CD4-positive, alpha-beta T cell treated with Interleukin-4 for 4 hours (primary cell): ENCODE data around the gene KDR.

Experiments
- DNase-seq: peaks from one replicate; pipeline ENCODE4 v3.0.0-alpha.2; 2020

KDR gene

DNA sequence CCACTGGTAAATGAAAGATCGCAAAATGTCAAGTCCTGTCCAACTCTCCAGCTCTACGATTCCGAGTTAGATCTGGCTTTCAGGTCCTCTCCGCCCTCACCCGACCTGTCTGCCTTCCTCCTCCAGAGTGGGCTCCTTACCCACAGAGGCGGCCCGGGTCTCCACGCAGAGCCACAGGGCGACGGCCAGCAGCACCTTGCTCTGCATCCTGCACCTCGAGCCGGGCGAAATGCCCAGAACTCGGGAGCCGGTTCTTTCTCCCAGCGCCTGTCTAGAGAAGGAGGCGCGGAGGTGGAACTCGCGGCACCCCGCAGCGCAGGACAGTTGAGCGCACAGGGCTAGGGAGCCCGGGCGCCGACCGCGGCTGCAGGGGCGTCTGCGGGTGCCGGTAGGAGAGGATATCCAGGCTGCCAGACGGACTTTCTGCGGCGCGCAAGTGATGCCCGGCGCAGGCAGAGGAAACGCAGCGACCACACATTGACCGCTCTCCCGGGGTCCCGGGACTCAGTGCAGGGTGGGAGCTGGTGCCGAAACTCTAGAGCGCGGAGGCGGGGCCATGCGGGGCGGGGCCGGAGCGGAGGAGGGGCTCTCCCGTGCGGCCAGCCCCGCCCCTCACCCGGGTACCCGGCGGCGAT is at the start of gene KDR:
KDR (minus strand) TSS at position 509 of the 635 bp plus-strand sequence; CDS start at position 207, 302 bp downstream.
- DNase-seq: no peak

DNA sequence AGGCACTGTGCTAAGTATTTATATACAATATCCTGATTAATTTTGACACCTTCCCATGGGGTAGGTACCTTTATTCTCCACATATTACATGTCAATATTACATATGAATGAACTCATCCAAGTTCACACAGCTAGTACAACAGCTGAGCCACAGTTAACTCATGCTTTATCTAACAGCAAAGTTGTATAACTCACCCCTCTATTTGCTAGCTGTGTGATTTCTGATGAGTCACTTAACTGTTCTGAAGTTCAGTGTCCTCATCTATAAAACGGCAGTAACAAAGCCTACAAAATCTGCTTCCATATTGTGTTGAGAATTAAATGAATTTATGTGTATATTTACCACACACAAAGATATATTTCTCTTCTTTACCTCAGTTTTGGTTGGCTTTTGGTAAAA is 48.2 kb upstream of the KDR start:
- no peak for DNase-seq

DNA sequence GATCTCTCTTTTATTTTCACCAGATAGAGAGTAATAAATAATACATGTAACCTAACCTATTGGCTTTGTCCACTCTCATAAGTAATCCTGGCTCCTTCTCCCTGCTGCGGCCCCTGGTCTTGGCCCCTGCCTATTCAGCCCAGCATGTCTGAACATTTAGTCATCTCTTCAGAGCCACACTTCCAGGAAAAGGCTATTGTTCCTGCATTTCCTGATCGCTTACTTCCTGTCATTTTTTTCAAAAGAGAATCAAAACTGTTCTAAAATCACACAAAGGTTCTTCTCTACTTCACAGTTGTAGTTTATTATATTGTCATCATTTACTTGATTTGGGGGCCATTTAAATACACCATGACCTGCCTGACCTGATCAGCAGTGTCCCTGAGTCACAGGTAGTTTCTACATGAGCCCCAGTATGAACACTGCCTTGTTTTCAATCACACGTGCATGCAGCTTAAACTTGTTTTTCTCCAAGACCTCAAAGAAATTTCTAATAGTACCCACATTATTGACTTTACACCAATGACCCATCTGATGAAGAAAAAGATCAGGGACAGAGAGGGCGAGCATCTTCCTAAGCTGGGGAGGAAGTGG is 47.4 kb upstream of the KDR start:
- no peak for DNase-seq

DNA sequence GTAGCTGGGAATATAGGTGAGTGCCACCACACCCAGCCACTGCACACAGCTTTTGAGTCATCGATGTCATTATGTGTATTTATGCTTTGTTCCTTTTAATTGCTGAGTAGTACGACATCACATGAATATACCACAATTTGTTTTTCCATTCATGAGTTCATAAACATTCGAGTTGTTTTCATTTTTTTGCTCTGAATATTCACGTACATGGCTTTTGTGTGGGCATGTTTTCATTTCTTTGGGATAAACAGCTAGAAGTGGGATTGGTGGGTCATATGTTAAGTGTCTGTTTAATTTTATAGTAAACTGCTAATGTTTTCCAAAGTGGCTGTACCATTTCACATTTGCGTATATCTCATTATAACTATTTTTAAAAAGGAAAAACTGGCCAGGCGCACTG is 45.1 kb upstream of the KDR start:
- no peak for DNase-seq

DNA sequence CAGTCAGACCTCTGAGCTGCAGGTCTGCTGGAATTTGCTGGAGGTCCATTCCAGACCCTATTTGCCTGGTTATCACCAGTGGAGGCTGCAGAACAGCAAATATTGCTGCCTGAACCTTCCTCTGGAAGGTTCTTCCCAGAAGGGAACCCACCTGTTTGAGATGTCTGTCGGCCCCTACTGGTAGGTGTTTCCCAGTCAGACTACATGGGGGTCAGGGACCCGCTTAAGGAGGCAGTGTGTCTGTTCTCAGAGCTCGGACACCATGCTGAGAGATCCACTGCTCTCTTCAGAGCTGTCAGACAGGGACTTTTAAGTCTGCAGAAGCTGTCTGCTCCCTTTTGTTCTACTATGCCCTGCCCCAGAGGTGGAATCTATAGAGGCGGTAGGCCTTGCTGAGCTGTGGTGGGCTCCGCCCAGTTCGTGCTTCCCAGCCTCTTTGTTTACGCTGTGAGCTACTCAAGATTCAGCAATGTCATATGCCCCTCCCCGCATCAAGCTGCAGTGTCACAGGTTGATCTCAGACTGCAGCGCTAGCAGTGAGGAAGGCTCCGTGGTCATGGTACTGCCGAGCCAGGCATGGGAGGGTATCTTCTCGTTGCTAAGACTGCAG is 44.1 kb upstream of the KDR start:
- DNase-seq: no peak

DNA sequence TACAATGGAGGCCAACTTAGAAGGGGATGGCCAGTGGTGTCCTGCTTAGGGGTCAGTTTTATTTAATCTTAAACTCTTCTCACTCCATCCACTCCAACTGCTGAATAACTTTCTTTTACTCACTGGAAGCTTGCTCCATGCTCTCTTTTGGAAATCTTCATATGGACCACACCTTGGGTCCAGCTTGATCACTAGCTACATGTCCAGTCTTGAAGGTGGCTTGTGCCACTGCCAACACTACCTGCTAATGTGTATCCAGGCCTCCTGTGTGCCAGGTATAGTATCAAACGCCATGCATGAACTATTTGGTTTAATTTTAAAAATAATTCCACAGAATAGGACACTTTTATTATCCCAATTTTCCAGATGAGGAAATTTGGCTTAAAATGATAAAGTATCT is 37.0 kb upstream of the KDR start:
- no peak for DNase-seq

DNA sequence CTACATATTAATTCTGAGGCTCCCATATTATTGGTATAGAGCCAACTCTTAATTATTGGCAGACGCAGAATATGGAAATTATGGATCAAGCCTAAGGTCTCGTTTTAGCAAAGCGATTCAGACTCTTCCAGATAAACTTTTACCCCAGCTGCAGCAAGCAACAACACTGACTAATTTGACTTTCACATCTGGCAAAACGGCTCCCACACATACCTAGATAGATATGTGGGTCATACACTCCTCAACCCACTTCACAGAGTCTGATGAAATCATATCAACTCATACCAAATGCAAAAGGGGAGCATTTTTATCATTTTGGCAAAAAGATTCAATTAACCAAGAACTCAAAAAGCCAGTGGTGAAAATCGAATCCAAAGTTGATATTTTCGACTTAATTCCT is 36.3 kb upstream of the KDR start:
- no peak for DNase-seq

DNA sequence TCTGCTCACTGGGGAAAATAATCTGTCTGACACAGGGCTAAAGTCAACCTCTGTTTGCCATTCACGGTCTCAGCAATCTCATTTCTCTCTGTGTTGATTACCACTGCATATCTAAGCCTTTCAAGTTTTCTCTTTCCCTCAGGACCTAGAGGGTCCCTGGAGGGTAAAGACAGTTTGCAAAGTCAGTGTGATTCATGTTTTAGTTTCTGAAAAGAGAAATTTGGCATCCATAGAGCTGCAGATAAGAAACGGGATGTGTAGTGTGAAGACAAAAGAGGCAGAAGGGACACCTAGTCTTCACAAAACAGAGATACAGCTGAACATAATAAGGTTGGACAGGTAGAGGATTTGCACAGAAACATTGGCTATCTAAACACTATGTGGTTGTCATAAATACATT is 34.5 kb upstream of the KDR start:
- no peak for DNase-seq

DNA sequence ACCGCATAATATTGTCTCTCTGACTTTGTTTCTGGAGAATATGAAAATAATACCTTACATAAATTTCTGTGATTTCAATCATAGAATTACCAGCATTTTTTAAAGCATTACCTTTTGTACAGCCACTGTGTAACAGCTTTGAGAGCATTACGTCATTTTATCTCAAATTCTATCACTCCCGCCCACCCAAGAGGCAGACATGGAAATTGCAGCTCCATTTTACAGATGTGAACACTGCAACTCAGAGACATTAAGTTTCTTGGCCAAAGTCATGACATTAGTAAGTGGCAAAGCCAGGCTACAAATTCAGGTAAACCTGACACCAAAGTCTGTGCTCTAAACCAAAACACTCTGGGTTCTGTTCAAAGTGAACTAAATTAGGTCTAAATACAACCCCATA is 33.6 kb upstream of the KDR start:
- DNase-seq: no peak

DNA sequence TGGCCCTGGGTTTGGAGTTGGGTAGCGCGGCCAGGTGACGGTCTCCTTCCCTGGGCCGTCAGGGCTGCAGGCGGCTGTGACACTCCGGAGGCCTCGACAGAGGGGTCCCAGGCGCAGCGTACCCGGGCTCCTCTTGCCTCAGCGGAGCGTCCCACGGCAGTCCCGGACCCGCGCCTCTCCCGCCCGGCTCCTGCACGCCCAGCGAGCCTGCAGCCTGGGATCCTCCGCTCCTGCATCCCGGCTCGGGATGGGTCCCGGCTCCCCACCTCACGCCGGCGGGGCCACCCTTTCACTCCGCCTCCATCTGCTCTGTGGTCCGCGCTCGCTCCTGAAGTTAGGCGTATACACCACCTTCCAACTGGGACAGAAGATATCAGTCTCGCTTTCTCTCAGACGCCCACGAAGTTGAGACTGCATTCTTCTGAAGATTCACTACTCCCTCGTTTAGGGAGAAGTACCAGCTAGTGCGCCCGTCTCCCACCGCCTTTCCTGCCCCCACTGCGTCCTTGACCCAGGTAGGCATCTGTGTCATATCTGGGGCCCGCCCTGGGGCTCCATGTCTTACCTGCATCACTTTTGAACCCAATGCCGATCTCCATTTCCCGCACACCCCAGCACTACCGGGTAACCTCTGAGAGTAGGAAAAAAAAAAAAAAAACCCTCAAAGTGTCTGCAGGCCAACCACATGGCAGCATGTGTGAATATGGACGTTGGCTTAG is 32.3 kb upstream of the KDR start:
- no peak for DNase-seq

DNA sequence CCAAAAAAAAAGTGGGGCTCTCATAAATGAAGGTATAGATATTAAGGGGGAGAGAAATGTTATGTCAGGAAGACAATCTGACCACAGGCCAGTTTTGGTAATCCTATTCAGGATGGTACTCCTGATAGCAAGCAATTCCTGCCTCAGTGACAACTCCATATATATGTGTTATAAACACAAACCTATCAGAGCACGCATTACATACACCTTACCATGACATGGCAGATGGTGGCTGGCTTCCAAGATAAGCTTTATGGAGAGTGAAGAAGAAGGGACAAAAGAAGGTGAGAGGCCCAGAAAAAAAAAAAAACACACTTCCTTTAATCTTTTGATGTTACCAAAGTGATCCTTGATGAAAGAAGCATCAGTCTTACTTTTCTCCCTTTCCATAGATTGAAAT is 29.5 kb upstream of the KDR start:
- no peak for DNase-seq

DNA sequence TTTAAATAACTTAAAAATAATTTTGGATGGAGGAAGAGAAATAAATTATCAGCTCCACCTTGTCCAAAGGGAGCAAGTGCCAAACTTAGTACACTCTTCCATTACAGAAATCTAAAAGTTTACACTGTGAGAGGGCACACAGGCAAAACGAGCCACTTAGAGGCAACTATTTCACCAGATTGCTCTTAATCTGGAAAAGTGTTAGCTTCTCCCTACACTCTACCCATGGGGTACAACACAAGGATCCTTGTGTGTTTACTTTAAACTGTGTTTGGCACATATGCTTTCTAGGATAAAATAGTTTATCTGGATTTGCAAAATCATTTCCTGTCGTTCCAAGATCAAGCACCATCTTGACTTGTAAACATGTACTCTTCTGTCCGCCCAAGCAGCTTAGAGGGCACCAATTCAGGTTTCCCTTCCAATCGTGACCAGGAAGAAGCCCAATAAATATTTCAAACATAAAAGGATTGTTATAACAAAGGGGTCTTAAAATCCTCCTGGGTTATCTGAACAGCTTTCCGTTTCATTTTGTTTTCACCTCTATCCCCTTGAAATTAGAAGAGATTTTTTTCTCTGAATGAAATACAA is 29.0 kb upstream of the KDR start:
- DNase-seq: no peak

DNA sequence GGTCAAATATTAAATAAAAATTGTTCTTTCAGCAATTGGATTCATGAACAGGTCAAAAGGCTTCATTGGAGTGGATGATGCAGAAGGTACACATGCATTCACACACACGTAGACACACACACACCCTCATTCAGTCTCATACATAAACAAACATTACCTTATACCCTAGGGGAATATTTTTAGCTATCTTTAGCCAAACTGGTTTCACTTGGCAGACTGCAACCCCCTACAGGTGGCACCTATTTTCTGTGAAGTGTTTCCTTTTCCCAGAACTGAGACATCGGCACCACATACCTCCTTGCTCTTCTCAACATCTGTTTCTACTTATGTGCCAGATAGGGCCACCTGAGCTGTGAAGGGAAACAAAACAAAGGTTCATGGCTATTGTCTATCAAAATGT is 18.5 kb upstream of the KDR start:
- DNase-seq: no peak

DNA sequence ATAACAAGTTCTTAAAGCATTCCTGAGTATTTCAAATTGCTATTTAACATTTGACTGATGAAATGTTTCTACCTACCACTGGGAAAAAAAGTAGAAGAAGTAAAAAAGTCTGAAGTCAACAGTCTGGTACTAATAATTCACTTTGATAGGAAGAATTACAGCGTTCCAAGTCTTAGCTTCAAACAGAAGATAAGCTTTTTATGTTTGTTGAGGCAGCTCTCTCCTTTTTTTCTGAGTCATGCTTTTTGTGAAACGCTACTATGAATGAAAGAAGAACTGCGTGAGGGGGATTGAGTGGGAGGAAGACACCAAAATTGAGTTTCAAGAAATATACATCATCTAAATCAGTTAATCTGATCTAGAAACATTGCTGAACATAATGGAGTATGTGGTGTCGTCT is 13.0 kb upstream of the KDR start:
- no peak for DNase-seq

DNA sequence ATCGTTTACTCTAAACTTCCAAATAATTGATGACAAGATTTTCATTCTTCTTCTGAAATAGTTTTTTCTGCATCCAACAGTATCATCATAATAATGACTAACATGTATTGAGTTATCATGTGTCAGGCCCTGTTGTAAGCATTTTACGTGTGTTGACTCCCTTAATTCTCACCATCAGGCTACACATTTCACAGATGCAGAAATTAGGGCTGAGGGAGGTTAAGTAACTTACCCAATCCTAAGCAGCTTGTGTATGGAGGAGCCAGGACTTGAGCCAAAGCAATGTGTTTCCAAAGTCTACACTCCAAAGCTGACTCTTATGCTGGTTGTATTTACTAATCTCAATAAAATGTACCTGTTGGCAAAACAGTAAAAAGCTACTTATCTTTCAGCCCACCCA is 11.2 kb upstream of the KDR start:
- DNase-seq: no peak

DNA sequence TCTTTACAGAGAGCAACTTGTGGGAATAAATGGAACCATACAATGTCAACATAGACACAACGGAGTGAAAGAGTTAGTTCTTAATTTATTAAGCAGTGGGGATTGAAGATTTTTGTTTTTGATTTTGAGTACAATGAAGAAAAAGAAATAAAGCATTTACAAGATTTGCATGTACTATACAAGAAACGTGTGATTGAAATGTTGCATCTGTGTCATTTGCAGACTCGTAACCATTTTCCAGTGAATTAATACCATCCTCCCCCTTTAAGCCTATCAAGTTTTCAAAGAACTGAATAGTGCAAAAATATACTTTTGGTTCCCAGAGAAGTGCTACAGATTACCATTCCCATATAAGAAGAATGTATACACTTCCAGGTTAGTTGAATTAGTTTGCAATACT is 8.6 kb upstream of the KDR start:
- DNase-seq: no peak

DNA sequence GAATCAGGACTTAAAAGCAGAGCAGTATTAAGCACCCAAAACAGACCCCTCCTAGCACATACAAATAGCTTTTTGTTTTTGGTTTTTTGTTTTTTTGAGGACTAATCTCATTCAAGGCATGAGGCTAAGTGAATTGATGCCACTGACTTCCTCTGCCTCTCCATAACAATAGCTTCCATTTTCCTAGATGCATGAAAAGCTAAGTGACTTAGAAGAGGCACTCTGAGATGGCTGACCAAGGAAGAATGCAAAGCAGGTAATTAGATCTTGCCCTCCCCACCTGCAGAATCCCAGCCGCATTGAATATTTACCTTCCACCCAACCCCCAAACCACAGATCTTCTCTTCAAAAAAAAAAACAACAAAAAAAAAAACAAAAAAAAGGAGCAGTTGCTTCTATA is 7.4 kb upstream of the KDR start:
- DNase-seq: no peak

DNA sequence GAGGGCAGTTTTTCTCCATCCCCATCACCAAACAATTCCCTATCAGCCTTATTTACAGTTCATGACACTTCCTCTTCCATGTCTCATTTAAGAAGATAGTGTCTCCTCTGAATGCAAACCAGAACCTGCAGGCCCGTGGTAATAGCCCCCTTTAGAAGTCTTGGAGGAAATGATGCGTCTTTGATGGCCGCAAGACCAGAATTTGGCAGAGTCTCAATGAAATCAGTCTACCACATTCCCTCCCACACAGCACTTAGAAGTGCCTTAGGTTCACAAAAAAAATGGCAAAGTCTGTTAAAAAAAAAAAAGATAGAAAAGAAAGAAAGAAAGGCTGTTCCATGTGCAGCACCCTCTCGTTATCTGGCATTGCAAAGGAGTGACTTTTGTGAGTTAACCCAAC is 2.1 kb upstream of the KDR start:
- no peak for DNase-seq

DNA sequence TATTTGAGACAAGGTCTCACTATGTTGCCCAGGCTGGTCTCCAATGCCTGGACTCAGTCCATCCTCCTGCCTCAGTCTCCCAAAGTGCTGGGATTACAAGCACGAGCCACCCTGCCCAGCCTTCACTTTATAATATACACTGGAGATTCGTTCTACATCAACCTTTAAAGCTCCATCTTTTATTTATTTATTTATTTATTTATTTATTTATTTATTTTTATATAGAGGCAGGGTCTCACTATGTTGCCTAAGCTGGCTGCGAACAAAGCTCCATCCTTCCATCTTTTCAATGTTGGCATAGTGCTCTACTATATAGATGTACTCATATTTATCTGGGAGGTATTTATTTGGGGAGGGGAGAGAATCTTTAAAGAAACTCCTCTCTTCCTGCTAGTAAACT is 1.7 kb upstream of the KDR start:
- DNase-seq: no peak

DNA sequence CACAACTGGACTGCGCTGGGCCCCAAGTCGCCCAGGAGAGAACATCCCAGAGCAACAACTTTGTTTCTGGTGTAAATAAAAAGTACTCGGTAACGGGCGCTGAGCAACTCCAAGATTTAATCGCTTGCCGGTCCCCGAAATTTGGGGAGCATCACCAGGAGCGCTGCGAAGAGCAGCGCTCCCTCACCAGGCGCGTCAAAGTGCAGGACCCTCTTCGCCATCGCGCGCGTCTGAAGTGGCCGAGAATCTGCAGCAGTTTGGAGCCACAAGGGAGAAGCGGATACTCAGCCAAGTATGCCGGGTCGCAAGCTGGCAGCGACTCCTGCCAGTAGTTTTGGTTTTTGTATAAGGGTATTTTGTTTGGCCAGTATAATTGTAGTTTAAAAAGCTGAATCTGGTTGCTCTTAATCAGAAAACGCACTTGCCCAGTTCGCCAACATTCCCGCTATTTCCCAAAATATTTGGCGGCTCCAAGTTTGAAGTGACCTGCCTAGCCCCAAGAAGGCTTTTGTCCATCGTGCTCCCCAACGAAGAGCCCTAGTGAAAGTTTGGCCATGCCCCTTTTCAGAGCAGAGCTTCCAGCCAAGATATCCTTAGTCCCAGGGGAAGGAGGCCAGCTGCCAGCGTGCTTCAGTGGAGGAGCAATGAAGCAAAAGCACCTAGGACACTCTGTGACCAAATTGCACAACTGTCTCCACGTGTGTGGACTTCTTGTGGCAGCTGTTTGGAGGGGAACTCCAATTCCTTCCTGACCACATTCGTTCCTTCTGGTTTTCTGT is 557 bp upstream of the KDR start:
- no peak for DNase-seq

DNA sequence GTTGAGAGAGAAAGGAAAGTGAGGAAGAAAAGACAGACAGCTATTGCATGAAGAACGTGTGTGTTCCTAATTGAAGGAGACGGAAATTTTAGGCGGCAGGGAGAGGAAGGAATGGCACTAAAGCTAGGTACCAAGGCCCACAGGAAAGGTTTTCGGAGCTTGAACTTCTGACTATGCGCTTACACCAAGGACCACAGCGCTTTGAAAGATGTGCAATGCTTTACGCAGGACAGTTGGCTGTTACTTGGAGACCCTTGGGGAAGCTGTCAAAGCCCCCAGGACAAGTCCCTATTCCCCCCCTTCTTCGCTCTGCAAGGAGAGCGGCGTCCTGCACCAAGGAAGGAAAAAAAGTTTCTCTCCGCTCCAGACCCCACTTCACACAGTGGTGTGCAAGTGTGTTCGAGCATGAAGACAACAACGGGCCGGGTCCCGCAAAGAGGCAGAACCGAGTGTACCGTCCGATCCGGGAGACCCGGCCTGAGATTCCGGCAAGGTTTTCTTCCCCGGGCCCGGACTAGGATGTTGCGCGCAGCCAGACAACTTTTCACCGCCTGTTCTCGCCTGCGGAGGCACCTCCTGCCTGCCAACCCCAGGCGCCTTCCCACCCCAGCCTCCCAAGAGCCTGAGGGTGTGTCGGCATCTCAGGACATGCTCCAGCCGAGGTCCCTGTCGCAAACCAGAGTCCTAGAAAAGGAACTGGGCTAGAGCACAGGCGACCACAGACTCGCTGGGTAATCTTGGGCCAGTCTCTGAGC is 896 bp downstream of the KDR start:
- DNase-seq: no peak

DNA sequence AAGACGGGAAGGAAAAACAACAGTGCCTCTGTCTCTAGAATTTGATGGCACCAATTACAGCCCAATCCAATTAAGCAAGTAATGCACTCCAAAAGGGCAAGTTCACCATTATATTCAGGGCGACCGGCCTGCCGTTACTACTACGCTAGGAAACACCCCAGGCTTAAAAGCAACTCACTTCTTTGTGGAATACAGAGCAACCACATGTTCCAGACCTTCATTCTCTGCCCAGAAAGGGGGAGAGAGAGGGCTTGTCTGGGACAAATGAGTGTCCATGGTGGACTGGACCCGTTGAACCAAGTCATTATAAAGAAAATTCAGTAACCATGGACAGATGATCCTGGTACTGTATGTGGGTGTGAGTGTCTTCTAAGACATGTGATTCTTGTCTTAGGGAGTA is 1.6 kb downstream of the KDR start:
- no peak for DNase-seq
